Gastroesophageal sphincter (tissue), 4 donors: ENCODE data around the gene CAPZB. TPM values are rescaled to one million over a fixed set of nuclear protein-coding genes. Genes with fewer than 3 reads are reported as not detected.

Experiments used
- ATAC-seq: fragments of 150-250 bp; one replicate; pipeline ENCODE4 v1.9.1; 2016; ENCODE audit warnings: mild to moderate bottlenecking, moderate library complexity
- H3K27ac ChIP-seq, 4 donors: fragments of 200-600 bp; sonication (generic) in 3 of 4; 1 replicate in 3 of 4; 2 replicates in 1 of 4; pipeline ENCODE4 v1.5.1; 2016 to 2019
- H3K27me3 ChIP-seq: fragments of 200-600 bp; sonication (generic); one replicate; pipeline ENCODE4 v1.5.1; 2019
- H3K36me3 ChIP-seq, 2 donors: fragments of 200-600 bp; sonication (generic); one replicate each; pipeline ENCODE4 v1.5.1; 2019; ENCODE audit warnings: control low read depth in 1 of 2
- H3K4me1 ChIP-seq, 3 donors: fragments of 200-600 bp; sonication (generic); 1 replicate in 2 of 3; 2 replicates in 1 of 3; pipeline ENCODE4 v1.5.1; 2016 to 2019; ENCODE audit warnings: control low read depth in 2 of 3
- H3K4me3 ChIP-seq, 2 donors: fragments of 200-600 bp; sonication (generic); one replicate each; pipeline ENCODE4 v1.5.1; 2019; ENCODE audit warnings: mild to moderate bottlenecking in 1 of 2, moderate library complexity in 1 of 2
- H3K9me3 ChIP-seq, 3 donors: fragments of 200-600 bp; sonication (generic); one replicate each; pipeline ENCODE4 v1.5.1; 2017 to 2019; ENCODE audit warnings: control low read depth in 2 of 3
- CTCF ChIP-seq, 4 experiments: fragments of 200-600 bp in 2 of 4; fragments of 450-650 bp in 2 of 4; sonication (generic) in 1 of 4; IDR thresholded peaks; one replicate each; pipeline ENCODE4 v1.5.1; 2017 to 2019; ENCODE audit warnings: antibody characterized with exemption in 4 of 4, mild to moderate bottlenecking in 2 of 4, moderate library complexity in 2 of 4
- EP300 ChIP-seq: sonication (generic); formaldehyde crosslinking; IDR thresholded peaks from one replicate; pipeline ENCODE4 v1.6.1; 2017; ENCODE audit warnings: antibody characterized with exemption, mild to moderate bottlenecking
- POLR2A ChIP-seq, 2 donors: fragments of 450-650 bp; IDR thresholded peaks; one replicate each; pipeline ENCODE4 v1.6.1; 2017; ENCODE audit warnings: antibody characterized with exemption in 2 of 2, mild to moderate bottlenecking in 2 of 2, moderate library complexity in 1 of 2
- POLR2AphosphoS5 ChIP-seq: sonication (generic); formaldehyde crosslinking; IDR thresholded peaks from one replicate; pipeline ENCODE4 v1.6.1; 2017; ENCODE audit warnings: antibody characterized with exemption
- WGBS, 2 donors: methylation state at CpG; one replicate each; pipeline ENCODE4 v1.1.5; 2018; ENCODE audit warnings: low coverage in 1 of 2; 5-methylcytosine and 5-hydroxymethylcytosine counted together
- total RNA-seq, 4 donors: library from RNA; depleted of rRNA; stranded (reverse); fragments of >200 nt; gene quantifications; one replicate each; pipeline ENCODE4 v1.1.0, GENCODE V29; 2016

Gene CAPZB
- total RNA-seq, 4 donors from 2014 or later, result 160 to 288 (median 184) TPM

DNA sequence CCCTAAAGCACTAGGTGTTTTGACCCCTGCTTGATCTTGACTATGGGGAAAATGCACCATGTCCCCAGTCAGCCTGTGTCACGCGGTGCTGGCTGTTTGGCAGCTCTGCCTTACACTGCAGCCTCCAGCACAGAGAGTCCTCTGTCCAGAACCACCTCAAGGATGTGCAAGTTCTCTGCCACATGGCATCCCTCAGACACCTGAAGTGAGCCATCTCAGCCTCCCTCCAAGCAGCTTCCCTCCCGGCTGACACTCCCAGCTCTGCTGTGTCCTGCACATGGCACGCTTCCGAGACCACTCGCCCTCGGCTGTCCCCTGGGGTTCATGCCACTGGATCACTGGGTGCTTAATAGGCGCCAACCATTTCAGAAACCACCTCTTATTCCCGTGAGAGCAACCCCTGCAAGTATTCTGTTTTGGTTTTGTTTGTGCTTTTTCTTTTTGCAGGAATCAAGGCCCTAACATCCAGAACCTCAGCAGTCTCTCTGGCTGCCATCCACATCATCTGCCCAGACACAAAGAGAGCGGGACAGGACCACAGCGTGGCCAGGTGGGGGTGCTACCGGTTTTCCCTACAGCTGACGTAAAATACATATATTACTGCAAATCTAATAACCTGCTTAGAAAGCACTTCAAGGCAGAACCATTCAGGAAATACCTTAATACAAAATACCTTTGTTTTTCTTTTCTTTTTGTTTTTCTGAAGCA is 45.7 kb downstream of the CAPZB start:
- peak; percentile 10 for ATAC-seq
- H3K4me1 ChIP-seq, result peaks cover 57 to 100% (median 88%) of the 10 kb centered on the region in 3 donors
- WGBS, 2 donors, result 30 to 35% methylated on average over 8 to 13 of the region's 13 CpGs
- H3K36me3 ChIP-seq, result no peaks in the 10 kb centered on the region
- H3K27me3 ChIP-seq, result no peaks in the 10 kb centered on the region
- TF ChIP-seq CTCF (IDR thresholded peaks at IDR 0.05), result peak in 3 of 4 experiments; percentile 25 to 53 (median 44)
- TF ChIP-seq POLR2A (IDR thresholded peaks at IDR 0.05), result no peak
- TF ChIP-seq POLR2AphosphoS5, result peak; percentile 19
- H3K9me3 ChIP-seq, result no peaks in the 10 kb centered on the region
- peak overlapping the region; percentile 90 to 95 (median 93) for H3K27ac ChIP-seq
- H3K4me3 ChIP-seq, result no peak overlapping the region

- 31 to 33% methylated on average over 8 to 9 of the region's 19 CpGs for WGBS, 2 donors
- Histone ChIP-seq H3K27ac (peak overlapping the region; percentile 90 to 95 (median 93)), H3K4me3 (peak overlapping the region in 1 of 2 donors; percentile 0), H3K9me3 (no peaks in the 10 kb centered on the region), H3K36me3 (no peaks in the 10 kb centered on the region), H3K27me3 (no peaks in the 10 kb centered on the region), H3K4me1 (peaks cover 66 to 100% (median 88%) of the 10 kb centered on the region in 3 donors)
- TF ChIP-seq POLR2AphosphoS5, result peak; percentile 28
- no peak for TF ChIP-seq CTCF (IDR thresholded peaks at IDR 0.05)
- TF ChIP-seq POLR2A (IDR thresholded peaks at IDR 0.05), result no peak
- no peak for TF ChIP-seq EP300
- no peak for ATAC-seq
Observed at GRCh38 chr1:19438516-19439195, 46.7 kb downstream of the CAPZB start.

DNA sequence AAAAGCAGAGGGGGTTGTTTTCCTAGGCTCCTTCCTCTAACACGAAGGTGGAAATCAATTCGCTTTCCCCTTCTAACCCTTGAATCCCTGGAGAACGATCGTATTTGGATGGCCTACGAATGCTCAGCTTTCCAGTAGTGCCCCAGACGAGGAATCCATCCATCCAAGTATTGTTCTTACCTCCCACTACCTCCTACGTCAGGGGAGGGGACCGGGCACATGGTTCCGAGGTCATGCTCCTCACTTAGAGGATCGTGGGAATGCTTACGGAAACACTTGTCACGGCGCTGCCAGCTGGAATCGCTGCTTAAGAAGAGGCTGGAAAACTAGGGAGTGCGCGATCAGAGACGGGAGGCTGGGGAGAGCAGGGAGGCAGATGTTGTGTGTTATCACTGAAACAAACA is 47.4 kb downstream of the CAPZB start:
- no peaks in the 10 kb centered on the region for H3K36me3 ChIP-seq
- peak; percentile 48 for ATAC-seq
- H3K9me3 ChIP-seq, result no peaks in the 10 kb centered on the region
- WGBS, 2 donors, result 0 to 12% methylated on average over 5 to 12 of the region's 17 CpGs
- TF ChIP-seq POLR2A (IDR thresholded peaks at IDR 0.05) (peak in 1 of 2 donors; percentile 10), EP300 (peak; percentile 65), POLR2AphosphoS5 (peak; percentile 94), CTCF (IDR thresholded peaks at IDR 0.05) (no peak)
- H3K27me3 ChIP-seq, result no peaks in the 10 kb centered on the region
- peak overlapping the region in 1 of 2 donors; percentile 0 for H3K4me3 ChIP-seq
- peaks cover 70 to 100% (median 90%) of the 10 kb centered on the region in 3 donors for H3K4me1 ChIP-seq
- H3K27ac ChIP-seq, result peak overlapping the region; percentile 90 to 95 (median 93)

DNA sequence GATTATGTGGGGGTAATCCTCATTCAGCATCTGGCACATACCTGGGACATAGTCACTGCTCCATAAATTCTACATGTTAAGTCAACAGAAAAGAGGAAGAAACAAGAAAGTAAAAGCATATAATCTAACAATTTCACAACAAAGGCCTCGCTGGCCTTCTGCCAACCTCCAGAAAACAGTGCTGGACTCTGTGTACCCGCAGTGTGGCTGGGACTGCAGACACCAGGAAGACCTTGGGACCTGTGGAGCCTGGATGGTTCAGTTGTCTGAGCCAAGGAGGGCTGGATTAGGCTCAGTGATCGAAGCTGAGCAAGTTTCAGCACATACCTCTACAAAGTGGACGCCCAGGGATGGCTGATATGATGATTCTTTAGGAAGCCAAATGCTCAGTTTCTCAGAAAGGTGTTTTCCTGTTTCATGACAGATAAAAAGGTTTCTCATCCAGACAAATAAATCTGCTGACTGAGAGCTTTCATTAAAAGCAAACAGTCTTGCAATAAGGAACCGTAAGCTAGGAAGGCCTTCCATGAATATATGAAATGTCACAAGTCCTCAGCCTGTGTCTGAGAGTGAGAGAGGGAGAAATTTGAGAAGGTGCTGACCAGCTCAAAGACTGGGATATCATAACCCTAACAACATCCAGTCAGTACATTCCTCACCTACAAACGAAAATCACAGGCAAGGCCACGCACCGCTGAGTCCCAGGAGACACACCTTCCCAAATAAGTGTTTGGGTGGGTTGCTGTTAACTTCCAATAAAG is 48.4 kb downstream of the CAPZB start:
- peaks cover 65 to 100% (median 90%) of the 10 kb centered on the region in 3 donors for H3K4me1 ChIP-seq

More for the DNA sequence above, 48.4 kb downstream of the CAPZB start:
- H3K27me3 ChIP-seq, result no peaks in the 10 kb centered on the region
- ATAC-seq, result peak; percentile 28
- H3K27ac ChIP-seq, result peak overlapping the region; percentile 90 to 95 (median 93)
- WGBS, 2 donors, result 34 to 41% methylated on average over 8 of the region's 8 CpGs
- H3K36me3 ChIP-seq, result no peaks in the 10 kb centered on the region
- H3K4me3 ChIP-seq, result no peak overlapping the region
- no peaks in the 10 kb centered on the region for H3K9me3 ChIP-seq
- TF ChIP-seq CTCF (IDR thresholded peaks at IDR 0.05) (no peak), EP300 (no peak), POLR2A (IDR thresholded peaks at IDR 0.05) (no peak), POLR2AphosphoS5 (peak; percentile 30)
